Measurements from ENCODE around the gene UBASH3A. TPM values are rescaled to one million over a fixed set of nuclear protein-coding genes. Genes with fewer than 3 reads are reported as not detected.

UBASH3A gene
- total RNA-seq, 2 donors from 2014 or later, result 0.93 to 1.5 TPM

- no peak overlapping the region for H3K4me3 ChIP-seq
- no peaks in the 10 kb centered on the region for H3K27me3 ChIP-seq
- H3K9me3 ChIP-seq, result no peaks in the 10 kb centered on the region
- no peak overlapping the region for H3K9ac ChIP-seq (ENCODE audit: low read depth in 2 of 2, low read length in 2 of 2)
- H3K4me1 ChIP-seq, result no peaks in the 10 kb centered on the region
- no peaks in the 10 kb centered on the region for H3K36me3 ChIP-seq
- no peak for TF ChIP-seq CTCF (IDR thresholded peaks at IDR 0.05)
- no peak overlapping the region for H3K27ac ChIP-seq
- DNase-seq, result no peak
- intact Hi-C loops (cut with DNase I), result no loop called here
These were observed 25.3 kb upstream of the UBASH3A start for GRCh38 chr21:42378418-42378817.

- no peak overlapping the region for H3K4me3 ChIP-seq
- H3K4me1 ChIP-seq, result no peaks in the 10 kb centered on the region
- no peaks in the 10 kb centered on the region for H3K36me3 ChIP-seq
- H3K9ac ChIP-seq (ENCODE audit: low read depth in 2 of 2, low read length in 2 of 2), result no peak overlapping the region
- intact Hi-C loops (cut with DNase I), result loop anchor here (2.0 to 5.0 kb wide), 2 partner anchors 68 to 71 kb away; no protein-coding TSS in a partner anchor
- DNase-seq, result no peak
- TF ChIP-seq CTCF (IDR thresholded peaks at IDR 0.05), result no peak
- H3K27ac ChIP-seq, result no peak overlapping the region
- H3K27me3 ChIP-seq, result no peaks in the 10 kb centered on the region
- H3K9me3 ChIP-seq, result no peaks in the 10 kb centered on the region
These were observed 24.1 kb upstream of the UBASH3A start for GRCh38 chr21:42379426-42380215.

GRCh38 chr21:42381347-42381984 lies 22.2 kb upstream of the UBASH3A start:
- intact Hi-C loops (cut with DNase I), result loop anchor here (2.0 to 5.0 kb wide), 2 partner anchors 66 to 73 kb away; no protein-coding TSS in a partner anchor
- peak; percentile 85 for DNase-seq
- Histone ChIP-seq H3K4me1 (no peaks in the 10 kb centered on the region), H3K27me3 (no peaks in the 10 kb centered on the region), H3K4me3 (no peak overlapping the region), H3K36me3 (no peaks in the 10 kb centered on the region), H3K9ac (ENCODE audit: low read depth in 2 of 2, low read length in 2 of 2) (no peak overlapping the region), H3K27ac (no peak overlapping the region), H3K9me3 (no peaks in the 10 kb centered on the region)
- TF ChIP-seq CTCF (IDR thresholded peaks at IDR 0.05), result peak; percentile 84

- no peak overlapping the region for H3K4me3 ChIP-seq
- H3K27ac ChIP-seq, result no peak overlapping the region
- no peaks in the 10 kb centered on the region for H3K9me3 ChIP-seq
- no peak overlapping the region for H3K9ac ChIP-seq (ENCODE audit: low read depth in 2 of 2, low read length in 2 of 2)
- no peak for TF ChIP-seq CTCF (IDR thresholded peaks at IDR 0.05)
- DNase-seq, result no peak
- intact Hi-C loops (cut with DNase I), result loop anchor here (5.0 kb wide), 1 partner anchor 64 kb away; no protein-coding TSS in a partner anchor
- no peaks in the 10 kb centered on the region for H3K4me1 ChIP-seq
- no peaks in the 10 kb centered on the region for H3K27me3 ChIP-seq
- no peaks in the 10 kb centered on the region for H3K36me3 ChIP-seq
These were observed 20.8 kb upstream of the UBASH3A start for GRCh38 chr21:42382915-42383314.

- H3K27ac ChIP-seq, result no peak overlapping the region
- no peak for DNase-seq
- TF ChIP-seq CTCF (IDR thresholded peaks at IDR 0.05), result no peak
These were observed 20.4 kb upstream of the UBASH3A start for GRCh38 chr21:42383331-42383730.

More at GRCh38 chr21:42383331-42383730, 20.4 kb upstream of the UBASH3A start:
- Histone ChIP-seq H3K4me1 (no peaks in the 10 kb centered on the region), H3K27me3 (no peaks in the 10 kb centered on the region), H3K9ac (ENCODE audit: low read depth in 2 of 2, low read length in 2 of 2) (peak overlapping the region in 1 of 2 donors; percentile 3), H3K36me3 (no peaks in the 10 kb centered on the region), H3K4me3 (no peak overlapping the region), H3K9me3 (no peaks in the 10 kb centered on the region)
- intact Hi-C loops (cut with DNase I), result loop anchor here (5.0 kb wide), 1 partner anchor 64 kb away; no protein-coding TSS in a partner anchor
